GM21515 (cell line): ENCODE results near the gene TWSG1.
"Not testable (repeated sequence)": the region's sequence is repeated elsewhere in the genome, so short reads cannot be mapped to it uniquely, and the experiment has no call there.

Experiments used
- ATAC-seq: cut with Tn5 transposase; IDR thresholded peaks from one replicate; pipeline ENCODE4 v1.9.1; 2021; ENCODE audit not compliant: unreplicated experiment

TWSG1 gene

DNA sequence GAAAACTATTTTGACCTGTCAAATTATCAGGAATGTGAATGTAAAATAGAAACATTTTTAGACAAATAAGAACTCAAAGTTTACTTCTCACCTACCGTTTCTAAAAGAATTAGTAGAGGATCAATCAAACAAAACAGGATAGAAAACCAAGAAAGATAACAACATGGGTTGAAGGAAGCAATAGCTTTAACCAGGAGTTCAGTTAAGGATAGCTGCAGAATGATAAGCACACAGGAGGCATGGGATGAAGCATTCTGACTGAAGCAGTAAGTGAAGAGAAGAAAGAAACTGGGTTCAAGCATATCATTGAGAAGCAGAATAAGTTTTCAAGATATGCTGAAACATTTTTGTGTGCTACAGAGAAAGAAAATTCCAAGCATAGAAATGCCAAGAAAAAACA lies 52.3 kb downstream of the TWSG1 start:
- ATAC-seq, result no peak

DNA sequence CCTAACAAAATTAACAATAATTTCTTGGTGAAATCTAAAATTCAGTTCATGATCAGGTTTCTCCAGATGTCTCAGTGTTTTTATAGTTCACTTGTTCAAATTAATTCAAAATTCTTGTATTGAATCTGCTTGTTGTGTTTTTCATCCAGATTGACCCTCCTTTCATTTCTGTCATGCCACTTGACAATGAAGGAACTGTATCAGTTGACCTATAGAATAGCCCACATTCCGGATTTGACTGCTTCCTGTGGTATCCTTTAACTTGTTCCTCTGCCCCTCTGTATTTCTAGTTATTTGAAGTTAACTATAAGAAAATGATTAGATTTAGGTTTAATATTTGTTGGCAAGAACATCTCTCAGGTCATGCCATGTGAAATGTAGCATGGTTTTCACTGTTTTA lies 53.3 kb downstream of the TWSG1 start:
- ATAC-seq, result no peak

DNA sequence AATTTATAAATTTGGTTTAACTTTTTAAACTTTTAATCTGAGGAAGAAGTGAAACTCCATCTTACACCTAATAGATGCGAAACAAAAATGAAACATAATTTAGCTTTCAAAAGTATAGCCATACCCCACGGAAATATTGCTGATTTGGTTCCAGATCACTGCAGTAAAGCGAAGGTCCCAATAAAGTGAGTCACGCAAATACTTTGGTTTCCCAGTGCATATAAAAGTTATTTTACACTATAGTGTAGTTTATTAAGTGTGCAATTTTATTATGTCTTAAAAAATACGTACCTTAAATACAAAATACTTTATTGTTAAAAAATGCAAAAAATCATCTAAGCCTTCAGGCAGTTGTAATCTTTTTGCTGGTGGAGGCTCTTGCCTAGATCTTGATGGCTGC lies 55.1 kb downstream of the TWSG1 start:
- ATAC-seq, result no peak

DNA sequence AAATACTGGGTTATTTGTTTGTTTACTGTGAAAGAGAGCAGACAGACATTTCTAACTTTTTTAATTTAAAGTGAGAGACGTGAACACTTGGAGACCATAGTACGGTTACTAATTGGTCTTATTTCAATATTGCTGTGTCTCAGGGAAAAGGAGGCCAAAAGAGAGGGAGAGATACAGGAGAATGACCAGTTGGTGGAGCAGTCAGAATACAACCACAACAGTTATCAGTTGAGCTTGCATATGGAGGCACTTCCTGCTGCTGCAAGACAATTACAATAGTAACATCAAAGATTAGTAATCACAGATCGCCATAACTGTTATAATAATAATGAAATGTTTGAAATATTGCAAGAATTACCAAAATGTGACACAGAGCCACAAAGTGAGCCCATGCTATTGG lies 58.2 kb downstream of the TWSG1 start:
- no peak for ATAC-seq

DNA sequence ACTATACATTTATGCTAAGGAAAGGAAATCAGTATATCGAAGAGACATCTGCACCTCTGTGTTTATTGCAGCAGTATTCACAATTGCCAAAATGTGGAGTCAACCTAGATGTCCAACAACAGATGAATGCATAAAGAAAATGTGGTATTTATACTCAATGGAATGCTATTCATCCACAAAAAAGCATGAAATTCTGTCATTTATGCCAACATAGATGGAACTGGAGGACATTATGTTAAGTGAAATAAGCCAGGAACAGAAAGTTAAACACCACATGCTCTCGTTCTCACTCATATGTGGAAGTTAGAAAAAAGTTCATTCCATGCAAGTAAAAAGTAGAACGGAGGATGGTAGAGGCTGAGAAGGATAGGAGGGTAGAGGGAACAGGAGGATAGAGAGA lies 59.5 kb downstream of the TWSG1 start:
- no peak for ATAC-seq

DNA sequence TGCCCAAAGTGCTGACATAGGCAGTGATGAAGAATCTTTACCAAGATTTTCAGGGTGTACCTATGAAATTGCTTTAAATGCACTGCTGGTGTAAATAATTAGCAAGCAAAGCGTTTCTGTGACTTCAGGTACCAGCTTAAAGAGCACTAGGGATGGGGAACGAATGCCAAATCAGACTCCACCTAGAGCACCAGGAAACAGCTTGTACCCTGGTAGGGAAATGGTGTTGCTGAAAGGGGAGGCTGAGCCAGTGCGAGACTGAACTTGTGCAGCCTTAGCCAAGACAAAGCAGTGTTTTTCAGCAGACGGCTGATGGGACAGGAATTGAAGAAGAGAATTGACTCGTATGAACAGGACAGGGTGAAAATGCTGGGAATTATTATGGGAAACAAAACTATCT lies 65.6 kb downstream of the TWSG1 start:
- ATAC-seq, result no peak

DNA sequence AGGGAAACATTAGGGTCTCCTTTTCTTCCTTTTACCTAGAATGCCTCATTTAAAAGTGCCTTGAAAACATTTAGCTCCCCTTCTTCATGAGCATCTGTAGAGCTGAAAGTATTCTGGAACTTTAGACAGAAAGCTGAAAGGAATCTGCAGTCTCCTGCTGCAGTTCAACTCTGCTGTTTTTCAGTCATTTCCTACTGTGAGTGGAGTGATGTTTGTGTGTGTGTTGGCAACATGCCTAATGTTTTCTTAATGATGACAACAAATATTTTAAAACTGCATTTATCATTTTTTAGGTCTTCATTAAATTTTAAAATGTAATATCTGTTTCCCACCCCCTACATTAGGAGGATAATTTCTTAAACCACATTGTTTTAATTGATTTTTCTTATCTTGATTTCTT lies 66.6 kb downstream of the TWSG1 start:
- ATAC-seq, result no peak

DNA sequence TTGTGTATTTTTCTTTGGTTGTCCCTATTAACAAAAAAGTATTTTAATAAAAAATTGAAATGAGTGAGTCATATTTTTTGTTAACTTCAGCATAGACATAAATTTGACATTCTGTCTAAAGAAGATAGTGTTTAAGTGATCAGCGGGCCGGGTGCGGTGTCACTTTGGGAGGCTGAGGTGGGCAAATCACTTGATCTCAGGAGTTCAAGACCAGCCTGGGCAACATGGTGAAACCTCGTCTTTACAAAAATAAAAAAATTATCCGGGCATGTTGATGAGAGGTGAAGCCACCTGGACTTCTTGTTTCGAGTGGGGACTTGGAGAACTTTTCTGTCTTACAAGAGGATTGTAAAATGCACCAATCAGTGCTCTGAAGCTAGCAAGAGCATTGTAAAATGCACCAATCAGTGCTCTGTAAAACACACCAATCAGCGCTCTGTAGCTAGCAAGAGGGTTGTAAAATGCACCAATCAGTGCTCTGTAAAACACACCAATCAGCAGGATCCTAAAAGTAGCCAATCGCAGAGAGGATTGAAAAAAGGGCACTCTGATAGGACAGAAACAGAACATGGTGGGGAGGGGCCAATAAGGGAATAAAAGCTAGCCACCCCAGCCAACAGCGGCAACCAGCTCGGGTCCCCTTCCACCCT lies 67.9 kb downstream of the TWSG1 start:
- not testable (repeated sequence) for ATAC-seq

DNA sequence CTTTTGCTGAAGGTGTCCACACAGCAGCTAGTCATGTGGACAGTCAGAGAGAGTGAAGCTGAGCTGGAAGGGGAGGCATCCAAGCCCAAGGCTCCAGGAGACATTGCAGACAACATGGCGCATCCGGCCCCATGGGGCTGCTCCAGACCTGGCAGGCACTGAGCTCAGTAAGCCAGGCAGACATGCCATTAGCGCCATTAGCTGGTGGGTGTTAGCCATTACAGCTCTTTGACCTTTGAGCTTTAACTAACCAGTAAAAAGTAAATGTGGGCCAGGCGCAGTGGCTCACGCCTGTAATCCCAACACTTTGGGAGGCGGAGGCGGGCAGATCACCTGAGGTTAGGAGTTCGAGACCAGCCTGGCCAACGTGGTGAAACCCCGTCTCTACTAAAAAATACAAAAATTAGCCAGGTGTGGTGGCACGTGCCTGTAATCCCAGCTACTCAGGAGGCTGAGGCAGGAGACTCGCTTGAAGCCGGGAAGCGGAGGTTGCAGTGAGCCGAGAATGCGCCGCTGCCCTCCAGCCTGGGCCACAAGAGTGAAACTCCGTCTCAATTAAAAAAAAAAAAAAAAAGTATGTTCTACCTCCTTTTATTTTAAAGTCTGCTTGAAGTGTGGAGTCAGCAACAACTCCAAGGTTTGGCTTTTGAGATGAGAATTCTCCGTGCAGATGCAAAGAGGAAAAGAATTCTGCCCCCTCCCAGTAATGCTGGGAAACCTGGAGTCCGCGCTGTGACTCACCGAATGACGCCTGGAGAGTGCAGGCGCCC lies 69.4 kb downstream of the TWSG1 start:
- no peak for ATAC-seq

DNA sequence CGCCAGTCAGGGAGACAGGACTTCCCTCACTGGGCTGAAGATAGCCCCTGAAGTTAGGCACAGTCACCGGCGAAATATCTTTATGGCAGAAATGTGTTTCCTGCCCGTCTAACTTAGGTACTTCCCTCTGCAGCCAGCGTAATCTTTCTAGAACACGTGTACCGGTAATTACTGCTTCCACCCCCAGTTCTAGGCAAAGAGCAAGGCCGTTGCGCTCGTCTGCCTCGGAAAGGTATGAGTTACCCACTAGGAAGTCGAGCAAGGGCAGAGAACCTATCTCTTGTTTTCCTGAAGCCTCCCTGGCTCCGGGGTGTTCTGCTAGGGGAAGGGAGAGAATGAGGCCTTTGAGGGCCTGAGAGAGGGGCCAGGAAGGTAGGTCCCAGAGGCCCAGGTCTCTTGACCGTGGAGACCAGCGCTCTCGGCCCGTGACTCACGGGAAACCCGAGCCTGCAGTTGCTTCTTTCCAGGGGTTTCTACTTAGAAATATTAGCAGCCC lies 70.0 kb downstream of the TWSG1 start:
- no peak for ATAC-seq

DNA sequence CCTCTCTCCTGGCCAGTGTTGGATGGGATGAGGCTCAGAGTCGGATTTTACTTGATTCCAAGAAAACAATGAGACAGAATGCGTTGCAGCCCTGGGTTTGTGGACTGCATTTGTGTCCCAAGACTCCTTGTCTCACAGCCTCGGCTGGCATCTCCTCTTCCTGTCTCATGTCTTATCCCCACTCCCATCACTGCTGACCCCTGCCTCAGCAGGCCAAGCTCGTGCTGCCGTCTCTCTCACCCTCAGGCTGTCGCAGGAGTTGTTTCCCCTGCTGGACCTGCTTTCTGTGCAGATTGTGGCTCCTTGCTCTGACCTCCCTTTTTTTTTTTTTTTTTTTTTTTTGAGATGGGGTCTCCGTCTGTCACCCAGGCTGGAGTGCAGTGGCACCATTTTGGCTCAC lies 70.6 kb downstream of the TWSG1 start:
- ATAC-seq, result no peak

DNA sequence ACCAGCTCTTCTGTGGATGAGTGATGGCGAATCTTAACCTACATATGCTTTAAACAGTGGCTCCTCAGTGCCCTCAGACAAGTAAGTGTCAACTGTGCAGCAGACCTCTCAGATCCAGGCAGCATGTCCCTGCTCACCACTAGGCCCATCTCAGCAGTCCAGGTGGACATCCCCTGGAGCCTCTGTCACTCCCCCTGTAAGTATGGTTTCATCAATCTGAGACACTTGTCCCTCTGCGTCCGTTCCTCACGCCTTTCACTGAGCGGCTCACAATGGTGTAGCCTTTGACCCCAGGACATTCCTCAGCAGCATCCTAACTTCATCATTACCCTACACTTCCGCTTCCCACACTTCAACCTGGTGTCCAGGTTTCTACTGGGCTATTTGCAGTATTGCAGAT lies 71.4 kb downstream of the TWSG1 start:
- no peak for ATAC-seq

DNA sequence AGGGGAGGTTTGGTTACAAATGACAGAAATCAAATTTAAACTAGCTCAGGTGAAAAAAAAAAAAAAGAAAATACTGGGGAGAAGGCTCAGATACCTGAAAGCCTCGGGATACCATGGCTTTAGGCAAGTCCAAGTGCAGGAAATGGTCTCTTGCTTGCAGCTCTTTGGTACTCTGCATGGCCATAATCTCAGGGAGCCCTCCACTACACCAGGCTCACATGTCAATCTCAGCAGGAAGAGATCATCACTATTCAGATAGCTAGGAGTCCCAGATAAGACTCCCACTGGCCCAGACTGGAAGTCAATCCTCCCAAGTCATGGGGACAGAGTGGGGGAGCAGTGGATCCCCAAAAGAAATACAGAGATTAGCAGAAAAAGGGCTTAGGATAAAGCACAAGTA lies 75.9 kb downstream of the TWSG1 start:
- ATAC-seq, result no peak

DNA sequence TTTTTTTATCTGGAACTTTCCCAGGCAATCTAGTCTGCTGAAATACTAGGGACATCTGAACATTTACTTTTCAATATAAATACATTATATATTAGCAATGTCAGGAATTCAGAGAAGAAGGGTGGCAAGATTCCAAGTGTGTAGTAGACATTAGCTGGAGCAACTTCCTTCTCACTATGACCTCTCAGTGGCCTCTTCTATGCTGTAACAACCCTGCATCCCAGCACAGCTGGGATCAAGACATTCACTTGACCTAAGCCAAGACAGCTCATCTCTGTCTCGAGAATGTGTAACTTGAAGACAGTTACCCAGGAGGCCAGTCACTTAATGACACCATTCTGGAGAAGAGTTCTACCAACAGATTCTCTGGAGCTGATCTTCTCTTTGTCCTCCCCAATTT lies 79.0 kb downstream of the TWSG1 start:
- no peak for ATAC-seq

DNA sequence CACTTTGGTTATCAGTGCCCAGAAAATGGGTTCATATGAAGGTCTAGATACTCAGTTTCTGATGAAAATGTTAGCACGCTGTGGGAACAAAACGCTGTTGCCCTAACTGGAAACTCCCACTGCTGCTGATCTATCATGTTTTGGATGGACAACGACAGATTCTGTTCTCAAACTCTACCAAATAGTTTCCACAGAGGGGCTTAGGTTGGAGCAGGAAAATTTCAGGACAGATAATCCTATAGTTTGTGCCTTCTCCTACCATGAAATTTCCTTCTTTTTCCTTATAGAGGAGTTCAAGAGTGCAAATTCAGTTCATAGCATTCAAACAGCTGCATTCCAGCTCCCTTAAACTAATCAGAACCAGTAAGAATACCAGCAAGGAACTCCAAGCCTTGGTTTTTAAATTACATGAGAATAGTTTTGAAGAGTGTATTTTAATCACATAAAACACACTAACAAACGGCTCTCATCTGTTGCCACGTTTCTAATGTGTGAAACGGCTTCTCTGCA lies 82.0 kb downstream of the TWSG1 start:
- ATAC-seq, result no peak

DNA sequence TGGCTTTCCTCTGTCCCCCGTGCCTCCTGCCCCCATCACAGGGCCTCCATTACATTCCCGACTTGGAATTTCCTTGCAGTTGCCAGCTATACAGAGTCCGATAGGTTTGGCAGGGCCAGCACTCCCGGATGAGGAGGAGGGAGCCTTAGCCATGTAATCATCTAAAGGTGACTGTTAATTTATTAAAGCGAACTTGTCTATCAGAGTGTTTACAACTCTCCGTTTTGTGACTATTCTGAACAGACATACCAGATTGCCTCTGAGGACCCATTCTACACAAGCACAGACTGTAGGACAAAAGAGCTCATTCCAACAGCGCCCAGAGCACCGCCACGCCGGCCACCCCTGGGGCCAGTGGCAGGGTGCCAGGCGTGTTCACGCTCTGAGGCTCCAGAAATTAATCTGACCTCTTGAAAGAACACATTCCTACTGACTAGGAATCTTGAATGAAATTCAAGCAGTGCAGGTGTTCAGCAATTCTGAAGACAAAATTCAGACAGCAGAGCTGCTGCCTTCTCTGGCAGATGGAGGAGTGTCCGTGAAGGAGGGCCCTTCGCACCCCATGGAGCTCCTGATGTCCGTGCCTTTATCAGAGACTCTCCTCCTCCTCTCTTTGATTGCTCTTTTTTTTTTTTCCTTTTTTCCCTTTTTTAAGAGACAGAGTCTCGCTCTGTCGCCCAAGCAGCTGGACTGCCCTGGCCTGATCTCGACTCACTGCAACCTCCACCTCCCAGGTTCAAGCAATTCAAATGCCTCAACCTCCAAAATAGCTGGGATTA lies 82.7 kb downstream of the TWSG1 start:
- ATAC-seq, result no peak

DNA sequence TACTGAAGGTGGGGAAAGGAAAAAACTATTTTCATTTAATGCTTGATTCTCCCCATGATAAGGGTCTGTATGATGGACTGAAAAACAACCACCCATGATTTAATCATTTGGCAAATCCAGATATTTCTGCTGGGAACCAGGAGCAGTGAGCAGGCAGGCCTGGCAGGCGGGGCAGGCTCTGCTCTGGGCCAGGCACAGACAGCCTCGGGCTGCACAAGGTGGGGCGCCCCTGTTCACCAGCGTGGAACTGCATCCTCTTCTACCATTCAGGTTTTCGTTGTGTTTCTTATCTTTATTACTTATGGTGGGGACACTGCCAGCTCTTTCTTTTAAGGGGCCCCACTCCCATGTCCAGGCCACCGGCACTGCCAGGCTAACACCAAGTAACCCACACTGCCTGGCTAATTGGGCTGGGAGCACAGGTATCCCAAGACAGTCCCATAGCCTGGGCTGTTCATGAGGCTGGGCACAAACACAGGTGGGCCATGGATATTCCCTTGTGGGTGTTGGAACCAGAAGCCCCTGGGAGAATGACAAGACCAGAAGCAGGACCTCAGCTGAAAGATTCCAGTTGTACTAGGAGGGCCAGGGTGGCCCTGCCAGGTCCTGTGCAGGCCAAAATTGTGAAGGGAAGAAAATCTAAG lies 83.6 kb downstream of the TWSG1 start:
- no peak for ATAC-seq

DNA sequence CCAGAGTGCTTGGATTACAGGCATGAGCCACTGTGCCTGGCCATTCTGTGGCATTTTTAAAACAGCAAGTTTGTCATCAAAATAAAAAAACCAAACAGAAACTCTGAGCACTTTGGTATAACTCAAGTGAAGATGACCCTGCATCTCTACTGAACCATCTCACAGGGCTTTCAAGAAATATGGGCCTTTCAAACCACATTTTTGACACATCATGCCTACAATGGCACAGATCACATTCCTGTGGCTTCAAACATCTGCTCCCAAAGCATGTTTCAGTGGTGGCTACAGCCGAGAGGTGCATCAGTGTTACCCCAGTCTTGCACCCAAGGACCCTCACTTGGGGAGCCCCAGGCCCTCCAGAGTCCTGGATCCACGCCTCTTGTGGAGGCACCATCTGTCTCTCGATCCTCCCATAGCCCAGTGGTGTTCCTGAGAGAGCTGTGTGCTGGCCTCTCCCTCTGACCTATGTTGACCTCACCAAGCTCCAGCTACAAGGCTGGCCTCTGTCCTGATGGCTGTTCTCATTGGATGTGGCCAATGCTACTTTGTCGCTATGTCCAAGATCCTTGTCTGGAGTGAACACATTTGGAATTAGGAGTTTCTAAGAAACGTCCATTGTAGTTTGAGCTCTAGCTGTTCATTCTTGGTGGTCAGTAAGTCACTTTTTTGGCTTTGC lies 85.5 kb downstream of the TWSG1 start:
- no peak for ATAC-seq

DNA sequence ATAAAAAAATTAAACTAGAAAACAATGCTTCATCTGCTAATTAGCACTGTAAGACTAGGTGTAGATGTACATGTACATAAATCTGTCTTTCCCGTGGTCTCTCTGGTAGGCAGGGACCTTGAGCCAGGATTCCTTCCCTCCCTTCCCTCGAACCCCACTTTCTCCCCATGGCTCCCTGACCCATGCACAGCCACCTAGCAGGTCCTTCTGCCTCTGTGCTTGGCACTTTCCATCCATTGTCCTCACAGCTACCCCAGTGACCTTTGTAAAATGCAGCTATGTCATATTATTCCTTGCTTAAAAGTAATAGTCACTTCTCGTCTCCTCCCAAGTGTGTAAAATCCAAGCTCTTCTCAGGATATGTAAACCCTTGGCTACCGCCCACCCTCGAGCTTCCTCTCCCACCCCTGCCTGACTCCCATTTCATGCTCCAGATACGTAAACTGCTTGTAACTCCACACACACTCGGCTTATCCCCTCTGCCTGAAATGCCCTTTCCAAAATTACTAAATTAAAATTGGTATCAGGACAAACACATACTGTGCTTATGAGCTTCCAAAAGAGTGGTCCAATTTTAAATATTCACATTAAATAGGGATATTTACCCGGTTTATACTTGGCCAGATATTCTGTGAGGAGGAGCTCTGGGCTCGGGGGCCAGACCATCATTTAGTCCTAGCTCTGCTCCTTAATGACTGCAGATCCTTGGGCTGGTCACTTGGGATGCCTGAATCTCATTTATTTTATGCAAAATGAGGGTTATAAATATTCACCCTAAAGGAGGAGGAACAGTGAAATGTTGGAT lies 86.7 kb downstream of the TWSG1 start:
- ATAC-seq, result no peak

DNA sequence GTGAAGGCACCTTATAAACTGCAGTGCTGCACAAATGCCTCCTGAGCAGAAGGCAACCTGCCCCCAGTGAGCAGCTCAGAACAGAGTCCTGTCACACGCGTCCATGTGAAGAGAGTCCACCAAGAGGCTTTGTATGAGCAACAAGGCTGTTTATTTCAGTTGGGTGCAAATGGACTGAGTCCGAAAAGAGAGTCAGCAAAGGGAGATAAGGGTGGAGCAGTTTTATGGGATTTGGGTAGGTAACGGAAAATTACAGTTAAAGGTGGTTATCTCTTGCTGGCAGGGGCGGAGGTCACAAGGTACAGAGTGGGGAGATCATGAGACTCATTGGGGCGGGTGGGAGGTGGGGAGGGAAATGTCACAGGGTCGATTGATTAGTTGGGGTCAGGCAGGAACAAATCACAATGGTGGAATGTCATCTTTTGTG lies 87.3 kb downstream of the TWSG1 start:
- no peak for ATAC-seq
